ENCODE results near the gene SLC24A4.

Gene SLC24A4

GRCh38 chr14:92460541-92460915 lies 137.6 kb downstream of the SLC24A4 start:
- no peak for DNase-seq

DNA sequence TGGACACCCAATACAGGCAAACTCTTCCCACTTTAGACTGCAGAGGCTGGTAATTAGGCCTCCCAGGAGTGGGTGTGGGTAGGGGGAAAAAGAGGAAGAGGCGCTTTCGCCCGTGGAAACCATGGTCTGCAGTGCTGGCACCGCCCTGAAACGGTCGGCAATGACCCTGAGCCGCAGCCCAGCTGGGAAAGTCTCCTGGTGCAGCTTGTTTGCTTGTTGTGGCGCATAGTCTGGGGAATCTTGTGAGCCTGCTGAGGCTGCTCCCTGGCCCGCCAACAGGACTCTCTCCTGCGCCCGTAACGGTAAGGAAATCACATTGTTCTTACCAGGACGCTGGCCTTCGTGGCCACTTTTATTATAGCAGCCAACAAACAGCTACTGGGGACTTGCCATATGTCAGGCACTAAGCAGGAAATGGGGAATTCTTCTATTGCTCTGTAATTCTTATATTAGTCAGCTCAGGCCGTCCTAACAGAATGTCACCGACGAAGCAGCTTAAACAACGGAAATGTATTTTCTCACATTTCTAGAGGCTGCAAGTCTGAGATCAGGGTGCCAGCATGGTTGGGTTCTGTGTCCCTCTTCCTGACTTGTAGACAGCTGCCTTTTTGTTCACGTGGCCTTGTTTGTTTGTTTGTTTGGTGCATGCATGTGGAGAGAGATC lies 138.1 kb downstream of the SLC24A4 start:
- no peak for DNase-seq

DNA sequence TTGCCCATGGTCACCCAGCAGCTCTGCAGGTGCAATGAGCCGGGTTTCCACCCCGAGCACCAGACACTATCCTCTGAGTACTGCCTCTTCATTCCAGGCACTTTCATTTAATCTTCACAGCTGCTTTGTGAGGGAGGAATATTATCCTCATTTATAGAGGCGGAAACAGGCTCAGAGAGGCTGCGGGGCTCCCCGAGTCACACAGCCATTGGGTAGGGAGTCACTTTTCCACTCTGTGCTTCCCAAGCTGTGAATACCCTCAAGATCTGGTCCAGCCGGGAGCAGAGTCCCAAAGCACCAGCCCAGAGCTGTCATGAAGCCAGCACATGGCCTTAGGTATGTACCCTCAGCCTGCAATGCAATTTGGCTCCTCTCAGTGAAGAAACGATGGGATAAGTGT lies 138.9 kb downstream of the SLC24A4 start:
- no peak for DNase-seq

GRCh38 chr14:92462568-92462967 lies 139.6 kb downstream of the SLC24A4 start:
- no peak for DNase-seq

DNA sequence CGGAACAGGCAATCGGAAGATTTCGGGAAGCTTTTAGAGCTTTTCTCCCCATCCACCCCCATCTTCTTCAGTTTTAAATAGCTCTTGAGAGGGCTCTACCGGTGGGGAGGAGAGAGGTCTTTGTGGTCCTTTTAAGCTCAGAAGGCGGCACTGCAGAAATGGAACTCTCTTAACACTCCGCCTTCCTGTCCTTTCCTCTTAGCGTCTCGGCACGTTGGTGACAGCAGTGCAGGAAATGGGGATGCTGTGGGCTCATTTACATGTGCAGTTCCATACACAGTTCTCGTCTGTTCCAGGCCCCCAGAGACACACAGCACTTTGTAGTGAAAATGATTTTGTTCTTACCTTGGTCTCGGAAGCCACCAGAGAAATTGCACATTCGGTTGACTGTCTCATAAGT lies 140.2 kb downstream of the SLC24A4 start:
- no peak for DNase-seq

GRCh38 chr14:92464156-92464555 lies 141.2 kb downstream of the SLC24A4 start:
- DNase-seq = no peak

DNA sequence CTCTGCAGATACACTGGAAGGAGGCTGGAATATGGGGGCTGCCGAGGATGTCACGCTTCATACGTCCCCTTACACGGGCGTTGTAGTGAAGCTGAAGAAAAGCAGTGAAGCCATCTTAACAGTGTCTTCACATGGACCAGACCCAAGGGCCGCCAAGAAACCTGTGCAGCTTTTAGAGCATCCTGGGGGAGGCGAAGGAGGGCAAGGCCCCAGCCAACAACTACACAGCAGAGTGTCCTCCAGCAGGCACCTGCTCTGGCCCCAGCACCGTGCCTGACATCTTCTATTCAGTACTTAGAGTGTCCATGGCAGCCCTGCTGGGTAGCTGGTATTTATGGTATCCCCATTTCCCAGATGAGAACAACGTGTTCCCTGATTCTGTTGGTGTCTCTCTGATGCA lies 141.8 kb downstream of the SLC24A4 start:
- no peak for DNase-seq

- DNase-seq = no peak
These were observed 142.5 kb downstream of the SLC24A4 start for GRCh38 chr14:92465353-92466055.

DNA sequence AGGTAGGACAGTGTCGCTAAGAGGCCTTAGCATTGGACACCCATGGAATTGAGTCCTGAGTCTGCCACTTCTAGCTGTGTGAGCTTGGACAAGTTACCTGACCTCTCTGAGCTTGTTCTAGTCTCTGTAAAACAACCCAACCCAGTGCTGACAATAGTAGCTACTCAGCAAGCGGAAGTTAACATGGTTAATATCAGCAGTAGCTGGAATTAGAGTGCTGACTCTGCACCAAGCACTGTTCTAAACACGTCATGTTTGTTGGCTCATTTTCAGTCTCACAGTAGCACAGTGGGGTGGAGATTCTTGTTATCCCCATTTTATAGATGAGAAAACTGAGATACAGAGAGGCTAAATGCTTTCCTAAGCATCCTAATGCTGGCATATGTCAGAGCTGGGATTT lies 143.1 kb downstream of the SLC24A4 start:
- DNase-seq = no peak

- no peak for DNase-seq
These were observed 146.6 kb downstream of the SLC24A4 start for GRCh38 chr14:92469515-92469914.

DNA sequence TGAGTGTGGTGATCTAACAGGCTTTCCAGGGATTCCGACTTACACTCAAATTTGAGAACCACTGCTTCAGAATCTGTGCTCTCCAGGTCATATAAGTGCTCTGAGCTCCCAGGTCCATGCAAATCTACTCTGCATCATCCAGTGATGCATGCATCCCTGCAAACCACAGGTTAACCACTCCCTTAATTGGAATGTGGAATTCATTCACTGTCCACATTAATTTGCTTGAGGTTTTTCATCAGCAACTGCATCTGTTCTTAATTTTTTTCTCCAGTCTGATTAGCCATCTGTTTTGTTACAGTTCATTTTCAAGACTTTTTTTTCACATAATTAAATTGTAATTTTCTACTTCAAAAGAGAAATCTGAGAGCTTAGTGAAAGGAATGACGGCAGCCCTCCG lies 147.2 kb downstream of the SLC24A4 start:
- peak; percentile 57 for DNase-seq

DNA sequence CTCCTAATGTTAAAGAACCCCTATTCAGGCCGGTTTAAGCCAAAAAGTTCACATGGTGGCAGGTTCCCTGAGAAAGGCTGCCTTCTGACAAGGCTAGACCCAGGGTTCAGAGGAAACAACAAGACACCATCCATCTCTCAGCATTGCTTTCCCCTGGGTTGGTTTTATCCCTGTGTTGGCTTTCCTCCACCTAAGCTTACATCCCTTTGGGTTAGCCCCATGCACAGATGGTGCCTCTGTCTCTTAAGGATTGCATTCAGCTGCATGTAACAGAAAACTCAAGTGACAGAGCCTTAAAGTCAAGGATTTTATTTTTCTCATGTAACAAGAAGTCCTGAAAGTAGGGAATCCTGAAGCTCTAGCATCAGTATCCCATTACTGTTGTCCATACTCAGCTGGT lies 147.8 kb downstream of the SLC24A4 start:
- DNase-seq = no peak

GRCh38 chr14:92471919-92472318 lies 149.0 kb downstream of the SLC24A4 start:
- DNase-seq = no peak

DNA sequence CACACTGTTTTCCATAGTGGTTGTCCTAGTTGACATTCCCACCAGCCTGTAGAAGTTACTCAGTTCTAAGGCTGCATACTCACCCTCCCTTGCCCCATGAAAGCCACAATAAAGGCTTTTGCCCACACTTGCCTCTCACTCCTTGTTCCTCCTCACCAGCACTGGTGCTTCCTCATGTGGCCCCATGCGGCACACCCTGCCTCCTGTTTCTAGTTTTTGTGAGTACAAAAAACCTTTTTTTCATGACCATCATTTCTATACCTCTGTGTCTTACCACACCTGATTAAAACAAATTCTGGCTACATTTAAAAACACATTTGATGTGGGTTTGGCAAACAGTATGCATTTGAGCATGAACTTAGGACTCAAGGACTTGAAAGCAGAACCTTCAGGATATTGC lies 149.9 kb downstream of the SLC24A4 start:
- no peak for DNase-seq

GRCh38 chr14:92473261-92473968 lies 150.4 kb downstream of the SLC24A4 start:
- no peak for DNase-seq

GRCh38 chr14:92473969-92474535 lies 151.1 kb downstream of the SLC24A4 start:
- DNase-seq = no peak

GRCh38 chr14:92475037-92475436 lies 152.1 kb downstream of the SLC24A4 start:
- DNase-seq = no peak

DNA sequence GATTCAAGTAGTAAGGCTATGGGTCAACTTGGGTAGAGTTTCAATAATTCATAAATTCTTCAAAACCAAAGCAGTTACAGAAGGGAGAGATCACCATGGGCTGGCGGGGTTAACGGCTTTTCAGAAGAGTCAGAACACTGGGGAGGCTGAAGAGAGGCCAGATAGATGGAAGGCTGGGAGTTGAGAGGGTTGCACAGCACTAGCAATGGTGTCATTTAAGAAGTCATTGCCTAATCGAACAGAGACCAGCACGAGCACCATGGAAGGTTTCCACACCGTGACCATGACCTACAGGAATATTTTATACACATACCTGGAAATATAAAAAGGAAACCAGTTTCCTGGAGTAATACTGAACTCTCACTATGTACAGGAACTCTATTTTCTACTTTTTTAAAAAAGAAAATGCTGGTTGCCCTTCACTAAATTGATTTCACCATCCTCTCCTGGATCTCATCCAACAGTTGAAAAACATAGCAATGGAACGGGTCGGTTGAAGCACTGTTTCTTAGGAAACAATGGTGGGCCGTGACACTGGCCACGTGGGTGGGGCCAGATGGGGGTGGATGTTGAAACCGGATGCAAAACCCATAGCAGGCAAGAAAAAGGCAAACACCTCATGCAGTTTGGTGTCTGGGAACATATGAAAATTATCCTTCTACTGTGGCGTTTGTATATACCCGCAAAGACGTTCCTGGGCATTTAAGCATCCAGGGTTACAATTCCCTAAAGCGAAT lies 152.7 kb downstream of the SLC24A4 start:
- DNase-seq = no peak

DNA sequence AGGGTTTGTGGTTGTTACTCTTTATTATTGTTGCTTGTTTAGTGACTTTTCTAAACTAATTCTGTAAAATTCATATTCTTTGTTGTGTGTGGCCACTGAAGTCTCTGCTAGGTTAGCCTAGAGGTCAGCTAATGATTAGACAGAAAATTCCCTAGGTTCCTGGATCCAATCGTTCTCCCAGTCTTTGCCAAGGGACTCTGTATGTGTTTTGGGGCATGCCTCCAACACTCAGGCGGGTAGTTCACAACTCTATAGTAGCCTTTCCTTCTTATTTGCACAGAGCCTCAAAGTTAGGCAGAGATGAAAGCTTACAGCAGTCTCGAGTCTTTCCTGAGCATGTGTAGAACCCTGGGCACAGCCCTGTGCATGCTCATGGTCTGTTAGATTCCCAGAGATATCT lies 157.9 kb downstream of the SLC24A4 start:
- DNase-seq = no peak

DNA sequence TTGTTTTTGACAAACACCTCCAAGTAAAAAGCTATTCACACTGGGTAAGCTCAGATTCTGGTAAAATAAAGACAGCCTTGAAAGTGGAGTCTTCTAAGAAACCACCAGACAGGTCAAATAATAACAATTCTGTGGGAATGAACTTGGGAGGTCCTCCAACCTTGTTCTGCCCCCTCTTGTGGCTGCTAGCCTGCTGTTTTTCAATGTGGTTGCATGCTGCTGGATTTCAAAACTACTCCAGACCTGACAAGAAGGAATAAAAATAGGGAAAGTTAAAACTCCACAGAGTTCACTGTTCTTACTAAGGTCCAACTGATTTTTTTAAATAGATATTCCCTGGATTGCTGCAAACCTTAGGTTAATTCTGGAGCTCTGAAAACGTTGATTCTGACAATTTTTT lies 158.4 kb downstream of the SLC24A4 start:
- no peak for DNase-seq

- DNase-seq = peak; percentile 16
These were observed 159.0 kb downstream of the SLC24A4 start for GRCh38 chr14:92481811-92482555.

- no peak for DNase-seq
These were observed 159.8 kb downstream of the SLC24A4 start for GRCh38 chr14:92482621-92483319.
